Fibroblast of mammary gland (primary cell): ENCODE data around the gene KLHL29.
A peak's percentile ranks its signal among the peaks of the same experiment; 100 is the strongest.

Experiments
- DNase-seq: peaks from one replicate; pipeline ENCODE4 v3.0.0-alpha.2; 2010; ENCODE audit warnings: low read depth
- H3K4me3 ChIP-seq: 2 replicates; pipeline ENCODE4 v1.5.1; 2011; ENCODE audit warnings: low read depth, mild to moderate bottlenecking, low read length, moderate library complexity; ENCODE audit not compliant: control insufficient read depth
- CTCF ChIP-seq: conservative IDR thresholded peaks from 2 replicates; pipeline ENCODE4 v1.5.1; 2011; ENCODE audit warnings: low read depth, low read length, inconsistent platforms; ENCODE audit not compliant: control insufficient read depth, insufficient read depth

Gene KLHL29

GRCh38 chr2:23617811-23618215, 232.8 kb downstream of the KLHL29 start:
- TF ChIP-seq CTCF: no peak
- no peak overlapping the region for H3K4me3 ChIP-seq
- peak; percentile 23 for DNase-seq

- no peak for DNase-seq
- no peak overlapping the region for H3K4me3 ChIP-seq
- TF ChIP-seq CTCF: no peak
Observed at GRCh38 chr2:23618265-23618664, 233.3 kb downstream of the KLHL29 start.

- H3K4me3 ChIP-seq: no peak overlapping the region
- no peak for DNase-seq
- no peak for TF ChIP-seq CTCF
Observed at GRCh38 chr2:23618794-23619530, 234.0 kb downstream of the KLHL29 start.

GRCh38 chr2:23619941-23620340, 235.0 kb downstream of the KLHL29 start:
- no peak for TF ChIP-seq CTCF
- DNase-seq: no peak
- H3K4me3 ChIP-seq: no peak overlapping the region

GRCh38 chr2:23620841-23621341, 235.9 kb downstream of the KLHL29 start:
- peak; percentile 16 for DNase-seq
- no peak for TF ChIP-seq CTCF

GRCh38 chr2:23621616-23622015, 236.6 kb downstream of the KLHL29 start:
- DNase-seq: no peak
- TF ChIP-seq CTCF: no peak
- H3K4me3 ChIP-seq: no peak overlapping the region

More at GRCh38 chr2:23620841-23621341, 235.9 kb downstream of the KLHL29 start:
- H3K4me3 ChIP-seq: no peak overlapping the region

- no peak overlapping the region for H3K4me3 ChIP-seq
- no peak for TF ChIP-seq CTCF
- no peak for DNase-seq
Observed at GRCh38 chr2:23622466-23622865, 237.5 kb downstream of the KLHL29 start.
